HepG2 (cell line): ENCODE results near the gene VAMP3.

Source experiments
- KAT2B ChIP-seq: fragments of 150-350 bp; IDR thresholded peaks from 2 replicates; pipeline ENCODE4 v1.6.1; 2014; ENCODE audit warnings: low read depth, low read length, borderline replicate concordance
- RFX5 ChIP-seq: IDR thresholded peaks from 2 replicates; pipeline ENCODE4 v1.6.1; 2011; ENCODE audit warnings: low read depth, low read length, improper control_type of control experiment
- SKI ChIP-seq: fragments of 450-650 bp; IDR thresholded peaks from one replicate; pipeline ENCODE4 v1.6.1; 2018; ENCODE audit warnings: mild to moderate bottlenecking; ENCODE audit not compliant: partially characterized antibody
- YY1 ChIP-seq: IDR thresholded peaks from 2 replicates; pipeline ENCODE4 v1.6.1; 2011; ENCODE audit warnings: low read length, low read depth, moderate library complexity, mild to moderate bottlenecking; ENCODE audit not compliant: insufficient read depth, insufficient replicate concordance
- ZNF24 ChIP-seq: fragments of 450-650 bp; IDR thresholded peaks from 2 replicates; pipeline ENCODE4 v1.6.1; 2017; ENCODE audit warnings: antibody characterized with exemption, mild to moderate bottlenecking
- TF ChIP-seq, protein P1 (sequence below), 2 experiments: IDR thresholded peaks; 2 replicates each; pipeline ENCODE4 v1.6.1; 2011 to 2012; ENCODE audit warnings: low read length in 2 of 2, borderline replicate concordance in 1 of 2, low read depth in 1 of 2, mild to moderate bottlenecking in 1 of 2, moderate library complexity in 1 of 2

DNA sequence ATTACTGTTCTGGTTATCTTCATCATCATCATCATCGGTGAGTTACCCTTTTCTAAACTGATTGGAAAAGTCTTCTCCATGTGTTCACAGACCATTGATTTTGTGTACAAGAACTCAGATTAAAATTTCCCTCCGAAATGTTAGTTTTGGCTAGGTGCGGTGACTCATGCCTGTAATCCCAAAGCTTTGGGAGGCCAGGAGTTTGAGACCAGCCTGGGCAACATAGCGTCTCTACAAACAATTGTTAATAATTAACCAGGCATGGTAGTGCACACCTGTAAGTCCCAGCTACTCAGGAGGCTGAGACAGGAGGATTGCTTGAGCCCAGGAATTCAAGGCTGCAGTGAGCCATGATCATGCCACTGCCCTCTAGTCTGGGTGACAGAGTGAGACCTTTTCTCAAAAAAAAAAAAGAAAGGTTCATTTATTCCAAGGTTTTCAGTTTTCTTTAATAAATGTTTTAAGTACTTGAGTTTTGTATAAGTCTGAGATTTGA, 7.1 kb downstream of the VAMP3 start:
- TF ChIP-seq ZNF24, result no peak
- no peak for TF ChIP-seq YY1
- no peak for TF ChIP-seq SKI
- TF ChIP-seq RFX5, result no peak
- TF ChIP-seq, protein P1, sequence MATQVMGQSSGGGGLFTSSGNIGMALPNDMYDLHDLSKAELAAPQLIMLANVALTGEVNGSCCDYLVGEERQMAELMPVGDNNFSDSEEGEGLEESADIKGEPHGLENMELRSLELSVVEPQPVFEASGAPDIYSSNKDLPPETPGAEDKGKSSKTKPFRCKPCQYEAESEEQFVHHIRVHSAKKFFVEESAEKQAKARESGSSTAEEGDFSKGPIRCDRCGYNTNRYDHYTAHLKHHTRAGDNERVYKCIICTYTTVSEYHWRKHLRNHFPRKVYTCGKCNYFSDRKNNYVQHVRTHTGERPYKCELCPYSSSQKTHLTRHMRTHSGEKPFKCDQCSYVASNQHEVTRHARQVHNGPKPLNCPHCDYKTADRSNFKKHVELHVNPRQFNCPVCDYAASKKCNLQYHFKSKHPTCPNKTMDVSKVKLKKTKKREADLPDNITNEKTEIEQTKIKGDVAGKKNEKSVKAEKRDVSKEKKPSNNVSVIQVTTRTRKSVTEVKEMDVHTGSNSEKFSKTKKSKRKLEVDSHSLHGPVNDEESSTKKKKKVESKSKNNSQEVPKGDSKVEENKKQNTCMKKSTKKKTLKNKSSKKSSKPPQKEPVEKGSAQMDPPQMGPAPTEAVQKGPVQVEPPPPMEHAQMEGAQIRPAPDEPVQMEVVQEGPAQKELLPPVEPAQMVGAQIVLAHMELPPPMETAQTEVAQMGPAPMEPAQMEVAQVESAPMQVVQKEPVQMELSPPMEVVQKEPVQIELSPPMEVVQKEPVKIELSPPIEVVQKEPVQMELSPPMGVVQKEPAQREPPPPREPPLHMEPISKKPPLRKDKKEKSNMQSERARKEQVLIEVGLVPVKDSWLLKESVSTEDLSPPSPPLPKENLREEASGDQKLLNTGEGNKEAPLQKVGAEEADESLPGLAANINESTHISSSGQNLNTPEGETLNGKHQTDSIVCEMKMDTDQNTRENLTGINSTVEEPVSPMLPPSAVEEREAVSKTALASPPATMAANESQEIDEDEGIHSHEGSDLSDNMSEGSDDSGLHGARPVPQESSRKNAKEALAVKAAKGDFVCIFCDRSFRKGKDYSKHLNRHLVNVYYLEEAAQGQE (IDR thresholded peaks at IDR 0.05; ENCODE audit: borderline replicate concordance in 1 of 2, low read depth in 1 of 2, low read length in 2 of 2), result no peak
- no peak for TF ChIP-seq KAT2B
